GM13977 (cell line): ENCODE data around the gene TEDC2.

ENCODE experiments used
- DNase-seq: peaks from one replicate; pipeline ENCODE4 v3.0.0; 2012; ENCODE audit warnings: low spot score
- CTCF ChIP-seq: IDR thresholded peaks from 2 replicates; pipeline ENCODE4 v1.5.1; 2012; ENCODE audit warnings: mild to moderate bottlenecking, control low read depth; ENCODE audit not compliant: insufficient read depth; ENCODE audit errors: extremely low read depth, missing control alignments
- in situ Hi-C: fragments of 300-500 bp; cut with MboI; formaldehyde crosslinking; loops from one replicate; pipeline ENCODE4 v1.12.0; 2022; ENCODE audit warnings: low sequenced_read_pairs, low pct_unique_long_range_greater_than_20kb, mixed read lengths, inconsistent platforms; ENCODE audit not compliant: unreplicated experiment

Gene TEDC2

GRCh38 chr16:2498531-2499253 is 38.8 kb downstream of the TEDC2 start:
- no peak for DNase-seq
- in situ Hi-C loops = loop anchor here (10.0 kb wide), 1 partner anchor 54 kb away; no protein-coding TSS in a partner anchor
- no peak for TF ChIP-seq CTCF

GRCh38 chr16:2499454-2499853 is 39.5 kb downstream of the TEDC2 start:
- no peak for TF ChIP-seq CTCF
- DNase-seq = no peak
- in situ Hi-C loops = loop anchor here (10.0 kb wide), 1 partner anchor 55 kb away; no protein-coding TSS in a partner anchor

- no peak for TF ChIP-seq CTCF
- DNase-seq = no peak
- in situ Hi-C loops = loop anchor here (10.0 kb wide), 1 partner anchor 55 kb away; no protein-coding TSS in a partner anchor
Observed at GRCh38 chr16:2499890-2500429, 40.1 kb downstream of the TEDC2 start.

- DNase-seq = no peak
- in situ Hi-C loops = no loop called here
Observed at GRCh38 chr16:2500430-2500917, 40.6 kb downstream of the TEDC2 start.

GRCh38 chr16:2500918-2501750 is 41.2 kb downstream of the TEDC2 start:
- TF ChIP-seq CTCF = peak; percentile 99
- in situ Hi-C loops = no loop called here

More at GRCh38 chr16:2500430-2500917, 40.6 kb downstream of the TEDC2 start:
- no peak for TF ChIP-seq CTCF

More at GRCh38 chr16:2500918-2501750, 41.2 kb downstream of the TEDC2 start:
- DNase-seq = peak; percentile 90
